Activated CD8-positive, alpha-beta T cell treated with anti-CD3 and anti-CD28 coated beads for 36 hours (primary cell): ENCODE data around the gene TMC4. TPM values are rescaled to one million over a fixed set of nuclear protein-coding genes. Genes with fewer than 3 reads are reported as not detected.

ENCODE experiments used
- ATAC-seq: fragments of 200-7000 bp; cut with Tn5 transposase; one replicate; pipeline ENCODE4 v1.10.0; 2021; ENCODE audit warnings: mild to moderate bottlenecking, moderate library complexity
- CTCF ChIA-PET: fragments of 350-600 bp; sonication (Branson Sonifier 250); formaldehyde crosslinking; loops from one replicate; lab custom pipeline; 2021; ENCODE audit warnings: antibody characterized with exemption; lab: Charles Lee
- POLR2A ChIA-PET: fragments of 350-600 bp; sonication (Branson Sonifier 250); formaldehyde crosslinking; loops from one replicate; lab custom pipeline; 2021; ENCODE audit warnings: antibody characterized with exemption; lab: Charles Lee
- DNase-seq: peaks from one replicate; pipeline ENCODE4 v3.0.0-alpha.2; 2020
- H3K27ac Mint-ChIP-seq: one replicate; pipeline ENCODE4 v1.8.0; 2021; ENCODE audit warnings: mild to moderate bottlenecking, mixed read lengths
- H3K27me3 Mint-ChIP-seq: one replicate; pipeline ENCODE4 v1.8.0; 2021; ENCODE audit warnings: mixed read lengths
- H3K36me3 Mint-ChIP-seq: one replicate; pipeline ENCODE4 v1.8.0; 2021; ENCODE audit warnings: low read depth, mixed read lengths
- H3K4me1 Mint-ChIP-seq: one replicate; pipeline ENCODE4 v1.8.0; 2021; ENCODE audit warnings: low read depth, mixed read lengths
- H3K4me3 Mint-ChIP-seq: one replicate; pipeline ENCODE4 v1.8.0; 2021; ENCODE audit warnings: mild to moderate bottlenecking, moderate library complexity, mixed read lengths
- H3K9me3 Mint-ChIP-seq: one replicate; pipeline ENCODE4 v1.8.0; 2021; ENCODE audit warnings: mixed read lengths
- CTCF ChIP-seq: fragments of 200-600 bp; IDR thresholded peaks from one replicate; pipeline ENCODE4 v1.8.0; 2022; ENCODE audit warnings: antibody characterized with exemption, mild to moderate bottlenecking
- intact Hi-C: fragments of 100-400 bp; cut with micrococcal nuclease; formaldehyde crosslinking; loops from one replicate; pipeline ENCODE4 v1.10.0; 2022
- total RNA-seq, 2 experiments: library from RNA; stranded (reverse); gene quantifications; one replicate each; pipeline ENCODE4 v1.2.3, GENCODE V29; 2021

The TMC4 gene
- total RNA-seq, 2 experiments from 2014 or later = 0.54 TPM; not detected in 1

DNA sequence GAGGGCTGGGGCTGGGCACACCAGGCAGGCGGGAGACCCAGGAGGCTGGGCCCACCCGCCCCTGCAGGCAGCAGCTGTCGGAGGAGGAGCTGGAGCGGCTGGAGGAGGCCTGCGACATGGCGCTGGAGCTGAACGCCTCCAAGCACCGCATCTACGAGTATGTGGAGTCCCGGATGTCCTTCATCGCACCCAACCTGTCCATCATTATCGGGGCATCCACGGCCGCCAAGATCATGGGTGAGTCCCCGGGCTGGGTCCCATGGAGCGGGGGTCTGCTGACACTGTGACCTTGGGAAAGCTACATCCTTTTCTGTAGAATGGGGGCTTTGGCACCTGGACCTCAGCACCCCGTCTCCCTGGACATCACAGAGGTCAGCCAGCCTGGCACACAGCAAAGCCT lies 49.3 kb downstream of the TMC4 start:
- CTCF ChIA-PET = no interaction called here

GRCh38 chr19:54121259-54121658 lies 51.7 kb downstream of the TMC4 start:
- no peak overlapping the region for H3K4me3 Mint-ChIP-seq
- no peak overlapping the region for H3K27ac Mint-ChIP-seq
- no peaks in the 10 kb centered on the region for H3K9me3 Mint-ChIP-seq
- intact Hi-C loops = no loop called here
- H3K4me1 Mint-ChIP-seq = peaks cover 11% of the 10 kb centered on the region
- H3K27me3 Mint-ChIP-seq = no peaks in the 10 kb centered on the region
- peaks cover 32% of the 10 kb centered on the region for H3K36me3 Mint-ChIP-seq
- no peak for TF ChIP-seq CTCF
- POLR2A ChIA-PET = interaction anchor here (0.5 to 2.5 kb wide), 2 partner anchors 37 to 106 kb away, joined by 3 to 8 read pairs; partner anchors contain the start of gene LENG1
- DNase-seq = no peak
- no peak for ATAC-seq
- CTCF ChIA-PET = no interaction called here

More for the DNA sequence above, 49.3 kb downstream of the TMC4 start:
- Mint-ChIP-seq H3K4me3 (no peak overlapping the region), H3K36me3 (peaks cover 40% of the 10 kb centered on the region), H3K27ac (no peak overlapping the region), H3K27me3 (no peaks in the 10 kb centered on the region), H3K9me3 (no peaks in the 10 kb centered on the region), H3K4me1 (no peaks in the 10 kb centered on the region)
- POLR2A ChIA-PET = interaction anchor here (1.4 kb wide), 1 partner anchor 9 kb away, joined by 8 read pairs; the partner anchor contains the start of genes PRPF31 and TFPT
- ATAC-seq = no peak
- intact Hi-C loops = no loop called here
- DNase-seq = no peak
- no peak for TF ChIP-seq CTCF

DNA sequence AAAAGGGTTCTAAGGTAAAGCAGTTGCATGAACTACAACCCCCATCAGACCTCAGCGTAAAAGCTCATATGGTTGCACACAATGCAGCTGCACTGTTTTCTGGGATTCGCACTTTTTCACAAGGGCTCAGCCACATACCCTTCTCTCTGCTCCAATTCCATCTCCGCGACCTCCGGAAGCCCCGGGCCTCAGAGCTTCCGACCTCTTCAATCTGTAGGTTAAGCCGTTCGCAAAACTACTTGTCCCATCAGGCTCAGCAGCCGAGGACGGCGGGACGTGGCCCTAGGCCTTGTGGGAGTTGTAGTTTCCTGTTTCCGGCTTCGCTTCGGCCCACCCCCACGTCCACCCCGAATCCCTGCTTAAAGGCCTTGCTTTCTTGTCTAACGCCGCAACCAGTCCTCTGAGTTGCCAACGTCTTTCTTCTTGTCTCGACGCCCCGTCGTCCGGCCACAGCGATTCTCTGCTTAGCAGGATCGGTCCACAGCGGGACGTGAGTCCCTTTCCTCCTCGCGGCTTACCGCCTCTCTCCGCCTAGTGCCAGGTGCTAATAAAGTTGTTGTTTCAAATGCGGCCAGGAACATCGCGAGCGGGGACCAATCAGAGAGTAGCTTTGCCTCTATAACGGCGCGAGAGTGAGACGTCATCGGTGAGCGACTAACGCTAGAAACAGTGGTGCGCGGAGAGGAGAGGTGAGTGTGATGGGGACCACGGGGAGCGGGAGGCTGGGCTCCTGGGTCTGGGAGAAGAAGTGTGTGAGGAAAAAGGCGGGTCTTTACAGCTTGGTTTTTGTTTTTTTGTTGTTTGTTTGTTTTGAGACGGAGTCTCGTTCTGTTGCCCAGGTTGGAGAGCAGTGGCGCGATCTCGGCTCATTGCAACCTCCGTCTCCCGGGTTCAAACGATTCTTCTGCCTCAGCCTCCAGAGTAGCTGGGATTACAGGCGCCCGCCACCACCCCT lies 57.6 kb downstream of the TMC4 start, which contains the start of the genes PRPF31 and TFPT:
Gene PRPF31 (plus strand): TSS at position 646 of the 955 bp plus-strand sequence. CDS start 2,525 bp downstream, outside the sequence.
Gene TFPT (minus strand): TSS at position 549 of the 955 bp plus-strand sequence. CDS start 388 bp downstream, at position 161.
- intact Hi-C loops = loop anchor here (2.0 kb wide), 1 partner anchor 21 kb away; the partner anchor contains the start of gene CNOT3
- ChIA-PET CTCF (interaction anchor here (1.4 kb wide), 1 partner anchor 150 kb away, joined by 3 read pairs; no protein-coding TSS in a partner anchor), POLR2A (interaction anchor here (0.6 to 3.7 kb wide), 26 partner anchors 9 to 933 kb away, joined by 3 to 42 read pairs (median 3); partner anchors contain the start of genes CNOT3, LENG1, NDUFA3 and OSCAR)
- DNase-seq = peak; percentile 99
- Mint-ChIP-seq H3K9me3 (no peaks in the 10 kb centered on the region), H3K4me3 (peak within 1 kb of the TSS; percentile 94), H3K27me3 (no peaks in the 10 kb centered on the region), H3K4me1 (peaks cover 24% of the 10 kb centered on the region), H3K36me3 (peaks cover 36% of the 10 kb centered on the region), H3K27ac (peak within 1 kb of the TSS; percentile 97)
- peak; percentile 90 for ATAC-seq
- no peak for TF ChIP-seq CTCF

DNA sequence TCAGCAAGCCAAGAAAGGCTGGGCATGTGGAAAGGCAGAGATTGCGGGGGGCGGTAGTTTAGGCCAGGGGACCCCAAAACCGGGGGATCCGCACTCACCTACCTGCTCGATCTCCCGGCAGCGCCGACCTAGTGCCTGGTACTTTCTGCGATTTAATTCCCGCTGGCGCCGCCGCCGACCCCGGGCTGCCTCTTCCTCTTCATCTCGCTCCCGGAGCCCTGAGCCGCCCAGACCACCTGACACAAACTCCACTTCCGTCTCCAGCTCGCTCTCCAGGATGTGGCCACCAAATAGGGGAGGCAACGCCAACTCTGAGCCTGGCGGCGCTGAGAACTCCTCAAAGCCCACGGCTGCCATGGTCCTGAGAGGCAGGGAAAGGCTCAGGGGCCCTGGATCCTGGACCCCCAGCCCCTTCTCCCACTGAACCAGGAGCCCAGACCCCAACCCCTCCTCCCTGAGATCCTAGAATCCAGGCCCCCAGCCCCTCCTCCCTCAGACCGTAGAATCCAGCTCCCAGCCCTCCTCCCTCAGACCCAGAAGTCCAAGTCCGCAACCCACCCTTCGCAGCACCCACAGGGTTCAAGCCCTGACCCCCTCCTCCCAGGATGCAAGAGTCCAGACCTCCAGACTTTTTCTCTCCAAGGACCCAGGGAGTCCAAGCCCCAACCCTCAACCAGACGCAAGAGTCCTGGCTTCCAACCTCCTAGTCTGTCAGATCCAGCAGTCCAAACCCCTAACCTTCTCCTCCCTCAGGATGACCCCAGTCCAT lies 58.4 kb downstream of the TMC4 start:
- ChIA-PET POLR2A (interaction anchor here (0.5 to 3.7 kb wide), 18 partner anchors 8 to 1142 kb away, joined by 3 to 42 read pairs (median 3); partner anchors contain the start of genes CNOT3, LENG1, NDUFA3 and OSCAR), CTCF (interaction anchor here (0.9 to 1.4 kb wide), 2 partner anchors 92 to 151 kb away, joined by 3 read pairs; no protein-coding TSS in a partner anchor)
- Mint-ChIP-seq H3K27me3 (no peaks in the 10 kb centered on the region), H3K9me3 (no peaks in the 10 kb centered on the region), H3K4me3 (peak overlapping the region; percentile 94), H3K4me1 (peaks cover 24% of the 10 kb centered on the region), H3K27ac (peak overlapping the region; percentile 97), H3K36me3 (peaks cover 35% of the 10 kb centered on the region)
- no peak for TF ChIP-seq CTCF
- DNase-seq (peak; percentile 79), ATAC-seq (peak; percentile 57)
- intact Hi-C loops = loop anchor here (2.0 kb wide), 1 partner anchor 22 kb away; the partner anchor contains the start of gene CNOT3

Other genes with a start within 250 kb of the TMC4 start
- not detected for gene CACNG8, start 210.2 kb downstream of the TMC4 start, total RNA-seq
- not detected for gene CACNG6, start 181.5 kb downstream of the TMC4 start, total RNA-seq
- not detected for gene VSTM1, start 109.3 kb downstream of the TMC4 start, total RNA-seq
- gene TARM1, start 91.8 kb downstream of the TMC4 start, total RNA-seq = not detected
- under 1 TPM; 0.68 to 0.76 TPM for gene OSCAR, start 72.4 kb downstream of the TMC4 start, total RNA-seq
- 10 to 100 TPM; 94.8 to 96.7 TPM for gene NDUFA3, start 70.3 kb downstream of the TMC4 start, total RNA-seq
- 10 to 100 TPM; 27.7 to 28.1 TPM for gene TFPT, start 57.5 kb downstream of the TMC4 start, total RNA-seq
- 10 to 100 TPM; 81.1 to 85.2 TPM for gene PRPF31, start 57.4 kb downstream of the TMC4 start, total RNA-seq
- 10 to 100 TPM; 48.8 to 50.7 TPM for gene CNOT3, start 35.4 kb downstream of the TMC4 start, total RNA-seq
- 1 to 10 TPM; 3.3 to 4.0 TPM for gene LENG1, start 13.4 kb downstream of the TMC4 start, total RNA-seq
- 10 to 100 TPM; 53.8 to 55.4 TPM for gene MBOAT7, start 16.4 kb upstream of the TMC4 start, total RNA-seq
- gene TSEN34, start 18.1 kb upstream of the TMC4 start, total RNA-seq = 10 to 100 TPM; 12.5 TPM
- gene RPS9, start 27.7 kb upstream of the TMC4 start, total RNA-seq = 1,000 to 10,000 TPM; 1,921 to 1,931 TPM
- not detected for gene LILRB3, start 49.8 kb upstream of the TMC4 start, total RNA-seq
- not detected for gene LILRA6, start 69.6 kb upstream of the TMC4 start, total RNA-seq
- not detected for gene LILRB5, start 84.1 kb upstream of the TMC4 start, total RNA-seq
- gene LILRB2, start 108.0 kb upstream of the TMC4 start, total RNA-seq = not detected
- gene LILRA5, start 140.0 kb upstream of the TMC4 start, total RNA-seq = not detected
- not detected for gene LILRA4, start 166.0 kb upstream of the TMC4 start, total RNA-seq
- 10 to 100 TPM; 11.3 TPM for gene LAIR1, start 191.8 kb upstream of the TMC4 start, total RNA-seq
- gene TTYH1, start 242.3 kb upstream of the TMC4 start, total RNA-seq = under 1 TPM in 1 of 2 experiments, not detected in 1; 0.70 TPM